GM23338 (cell line): ENCODE data around the gene JARID2. TPM values are rescaled to one million over a fixed set of nuclear protein-coding genes. Genes with fewer than 3 reads are reported as not detected.

Experiments
- ATAC-seq: fragments of 200-7000 bp; cut with Tn5 transposase; 3 replicates; pipeline ENCODE4 v1.9.1; 2020
- DNase-seq: peaks from one replicate; pipeline ENCODE4 v3.0.0-alpha.2; 2015; ENCODE audit warnings: low spot score
- H2AFZ ChIP-seq: fragments of 200-600 bp; sonication (generic); 2 replicates; pipeline ENCODE4 v1.8.0; 2016; ENCODE audit warnings: antibody characterized with exemption, mild to moderate bottlenecking, moderate library complexity
- H3F3A ChIP-seq: fragments of 200-600 bp; sonication (generic); replicated peaks from 2 replicates; pipeline ENCODE4 v1.8.0; 2017; ENCODE audit warnings: antibody characterized with exemption, mixed run types, low read depth
- H3K27ac ChIP-seq: fragments of 200-600 bp; sonication (generic); 2 replicates; pipeline ENCODE4 v1.6.1; 2016; ENCODE audit warnings: low read depth
- H3K27me3 ChIP-seq: fragments of 200-600 bp; sonication (generic); 2 replicates; pipeline ENCODE4 v1.8.0; 2016; ENCODE audit warnings: mild to moderate bottlenecking, mixed run types, moderate library complexity; ENCODE audit not compliant: insufficient read depth
- H3K36me3 ChIP-seq: fragments of 200-600 bp; sonication (generic); 2 replicates; pipeline ENCODE4 v1.8.0; 2016; ENCODE audit warnings: mild to moderate bottlenecking; ENCODE audit not compliant: insufficient read depth
- H3K4me1 ChIP-seq: fragments of 200-600 bp; sonication (generic); 2 replicates; pipeline ENCODE4 v1.8.0; 2016; ENCODE audit warnings: mild to moderate bottlenecking, moderate library complexity; ENCODE audit not compliant: insufficient read depth
- H3K4me2 ChIP-seq: fragments of 200-600 bp; sonication (generic); 2 replicates; pipeline ENCODE4 v1.7.1; 2017; ENCODE audit warnings: mixed run types
- H3K4me3 ChIP-seq: fragments of 200-600 bp; sonication (generic); 2 replicates; pipeline ENCODE4 v1.6.1; 2016; ENCODE audit warnings: mixed run types
- H3K79me2 ChIP-seq: fragments of 200-600 bp; sonication (generic); replicated peaks from 2 replicates; pipeline ENCODE4 v1.8.0; 2017; ENCODE audit warnings: mild to moderate bottlenecking; ENCODE audit not compliant: insufficient read depth
- H3K9me2 ChIP-seq: fragments of 200-600 bp; sonication (generic); 2 replicates; pipeline ENCODE4 v1.8.0; 2017; ENCODE audit not compliant: insufficient read depth
- H4K20me1 ChIP-seq: fragments of 200-600 bp; sonication (generic); replicated peaks from 2 replicates; pipeline ENCODE4 v1.8.0; 2017; ENCODE audit warnings: mild to moderate bottlenecking; ENCODE audit not compliant: insufficient read depth
- H3K27ac Mint-ChIP-seq: 2 replicates; pipeline ENCODE4 v1.8.0; 2020; ENCODE audit warnings: inconsistent platforms, mild to moderate bottlenecking, moderate library complexity, mixed read lengths
- H3K27me3 Mint-ChIP-seq: 3 replicates; pipeline ENCODE4 v1.8.0; 2022; ENCODE audit warnings: low read depth, mild to moderate bottlenecking, moderate library complexity, mixed read lengths, inconsistent platforms; ENCODE audit not compliant: insufficient read depth, poor library complexity
- H3K36me3 Mint-ChIP-seq: 3 replicates; pipeline ENCODE4 v1.8.0; 2021; ENCODE audit warnings: low read depth, mild to moderate bottlenecking, inconsistent platforms, moderate library complexity, mixed read lengths
- H3K4me1 Mint-ChIP-seq: 3 replicates; pipeline ENCODE4 v1.8.0; 2020; ENCODE audit warnings: mild to moderate bottlenecking, inconsistent platforms, mixed read lengths
- H3K4me3 Mint-ChIP-seq: 3 replicates; pipeline ENCODE4 v1.8.0; 2021; ENCODE audit warnings: moderate library complexity, mild to moderate bottlenecking, inconsistent platforms, mixed read lengths
- H3K9me3 Mint-ChIP-seq: 3 replicates; pipeline ENCODE4 v1.8.0; 2020; ENCODE audit warnings: moderate library complexity, mild to moderate bottlenecking, inconsistent platforms, mixed read lengths
- CREB1 ChIP-seq: fragments of 250-450 bp; sonication (Bioruptor Pico); IDR thresholded peaks from 2 replicates; pipeline ENCODE4 v1.5.0; 2020; ENCODE audit warnings: low read depth, mild to moderate bottlenecking, moderate library complexity
- EZH2 ChIP-seq: fragments of 200-600 bp; sonication (generic); IDR thresholded peaks from one replicate; pipeline ENCODE4 v1.8.0; 2017; ENCODE audit warnings: antibody characterized with exemption, mild to moderate bottlenecking, low read depth; ENCODE audit not compliant: unreplicated experiment
- EZH2phosphoT487 ChIP-seq: fragments of 200-600 bp; sonication (generic); IDR thresholded peaks from one replicate; pipeline ENCODE4 v1.8.1; 2018; ENCODE audit warnings: antibody characterized with exemption; ENCODE audit not compliant: unreplicated experiment
- JUNB ChIP-seq: IDR thresholded peaks from one replicate; pipeline ENCODE4 v1.6.1; 2016; ENCODE audit warnings: antibody characterized with exemption; ENCODE audit not compliant: unreplicated experiment
- NANOG ChIP-seq: IDR thresholded peaks from 2 replicates; pipeline ENCODE4 v1.6.1; 2016; ENCODE audit warnings: antibody characterized with exemption, borderline replicate concordance
- POLR2AphosphoS5 ChIP-seq: IDR thresholded peaks from 2 replicates; pipeline ENCODE4 v1.6.1; 2016; ENCODE audit warnings: antibody characterized with exemption, low read depth
- STAT1 ChIP-seq: IDR thresholded peaks from one replicate; pipeline ENCODE4 v1.6.1; 2016; ENCODE audit warnings: antibody characterized with exemption; ENCODE audit not compliant: unreplicated experiment
- ZNF114 ChIP-seq: fragments of 250-450 bp; sonication (Bioruptor Pico); IDR thresholded peaks from 2 replicates; pipeline ENCODE4 v1.5.0; 2020; ENCODE audit warnings: mild to moderate bottlenecking, moderate library complexity
- ZNF331 ChIP-seq: fragments of 250-450 bp; sonication (Bioruptor Pico); IDR thresholded peaks from 2 replicates; pipeline ENCODE4 v1.5.0; 2020; ENCODE audit warnings: low read depth, mild to moderate bottlenecking, moderate library complexity
- polyA plus RNA-seq: library from polyadenylated mRNA; unstranded; fragments of >200 nt; fragmentation: Nextera tagmentation; extraction: Ambion mirVana; gene quantifications from 2 replicates; pipeline ENCODE4 v1.2.1, GENCODE V29; 2016
- total RNA-seq: library from RNA; depleted of rRNA; stranded (reverse); fragments of >200 nt; shearing (Covaris generic); gene quantifications from 2 replicates; pipeline ENCODE4 v1.2.3, GENCODE V29; 2014
- TF ChIP-seq, protein P1 (sequence below): IDR thresholded peaks from 2 replicates; pipeline ENCODE4 v1.6.1; 2016; ENCODE audit warnings: antibody characterized with exemption
- TF ChIP-seq, protein P2 (sequence below): fragments of 250-450 bp; sonication (Bioruptor Pico); IDR thresholded peaks from 2 replicates; pipeline ENCODE4 v1.5.0; 2020; ENCODE audit warnings: mild to moderate bottlenecking, moderate library complexity
- TF ChIP-seq, protein P3 (sequence below), 2 experiments: fragments of 200-600 bp in 1 of 2; sonication (generic) in 1 of 2; conservative IDR thresholded peaks; 2 replicates each; pipeline versions ENCODE4 v1.5.1 to v1.6.1; 2016 to 2017; ENCODE audit warnings: antibody characterized with exemption in 2 of 2, low read depth in 2 of 2, mild to moderate bottlenecking in 2 of 2, moderate library complexity in 1 of 2
- TF ChIP-seq, protein P4 (sequence below): IDR thresholded peaks from one replicate; pipeline ENCODE4 v1.6.1; 2018; ENCODE audit warnings: antibody characterized with exemption; ENCODE audit not compliant: unreplicated experiment

JARID2 gene
- total and polyA plus RNA-seq, 2 experiments from 2014 or later, result 92.8 to 196 TPM

DNA sequence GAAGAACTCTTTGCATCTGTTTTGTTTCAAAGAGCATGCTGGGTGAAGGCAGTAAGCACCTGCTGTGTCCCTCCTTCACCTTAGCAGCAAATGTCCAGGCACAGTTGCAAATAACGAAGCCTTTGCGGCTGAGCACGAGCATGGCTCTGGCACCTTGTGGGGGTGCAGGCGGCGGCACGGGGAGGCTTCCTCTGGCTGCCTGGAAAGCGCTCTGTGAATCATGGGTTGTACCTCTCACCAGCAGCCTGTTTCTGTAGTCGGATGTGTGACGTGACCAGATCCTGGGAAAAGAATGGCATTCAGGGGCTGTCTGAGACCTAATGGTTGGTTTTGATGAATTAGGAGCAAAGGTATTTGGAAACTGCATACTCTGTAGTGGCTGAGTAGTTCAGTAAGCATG lies 272.2 kb downstream of the JARID2 start:
- Mint-ChIP-seq H3K27ac (no peak overlapping the region), H3K36me3 (peaks cover 100% of the 10 kb centered on the region), H3K9me3 (peaks cover 8% of the 10 kb centered on the region; the same call in 2 of the 3 replicates), H3K4me1 (peaks cover 29% of the 10 kb centered on the region), H3K27me3 (peaks cover 76% of the 10 kb centered on the region), H3K4me3 (no peak overlapping the region)
- no peak overlapping the region for H3K4me2 ChIP-seq
- peaks cover 30% of the 10 kb centered on the region for H3K79me2 ChIP-seq
- TF ChIP-seq, protein P1, sequence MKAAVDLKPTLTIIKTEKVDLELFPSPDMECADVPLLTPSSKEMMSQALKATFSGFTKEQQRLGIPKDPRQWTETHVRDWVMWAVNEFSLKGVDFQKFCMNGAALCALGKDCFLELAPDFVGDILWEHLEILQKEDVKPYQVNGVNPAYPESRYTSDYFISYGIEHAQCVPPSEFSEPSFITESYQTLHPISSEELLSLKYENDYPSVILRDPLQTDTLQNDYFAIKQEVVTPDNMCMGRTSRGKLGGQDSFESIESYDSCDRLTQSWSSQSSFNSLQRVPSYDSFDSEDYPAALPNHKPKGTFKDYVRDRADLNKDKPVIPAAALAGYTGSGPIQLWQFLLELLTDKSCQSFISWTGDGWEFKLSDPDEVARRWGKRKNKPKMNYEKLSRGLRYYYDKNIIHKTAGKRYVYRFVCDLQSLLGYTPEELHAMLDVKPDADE, result no peak
- TF ChIP-seq JUNB (no peak), EZH2phosphoT487 (no peak), EZH2 (no peak), POLR2AphosphoS5 (no peak), ZNF114 (CRISPR knock-in tag) (no peak), NANOG (no peak), STAT1 (no peak), CREB1 (CRISPR knock-in tag) (no peak), ZNF331 (no peak)
- TF ChIP-seq, protein P2, sequence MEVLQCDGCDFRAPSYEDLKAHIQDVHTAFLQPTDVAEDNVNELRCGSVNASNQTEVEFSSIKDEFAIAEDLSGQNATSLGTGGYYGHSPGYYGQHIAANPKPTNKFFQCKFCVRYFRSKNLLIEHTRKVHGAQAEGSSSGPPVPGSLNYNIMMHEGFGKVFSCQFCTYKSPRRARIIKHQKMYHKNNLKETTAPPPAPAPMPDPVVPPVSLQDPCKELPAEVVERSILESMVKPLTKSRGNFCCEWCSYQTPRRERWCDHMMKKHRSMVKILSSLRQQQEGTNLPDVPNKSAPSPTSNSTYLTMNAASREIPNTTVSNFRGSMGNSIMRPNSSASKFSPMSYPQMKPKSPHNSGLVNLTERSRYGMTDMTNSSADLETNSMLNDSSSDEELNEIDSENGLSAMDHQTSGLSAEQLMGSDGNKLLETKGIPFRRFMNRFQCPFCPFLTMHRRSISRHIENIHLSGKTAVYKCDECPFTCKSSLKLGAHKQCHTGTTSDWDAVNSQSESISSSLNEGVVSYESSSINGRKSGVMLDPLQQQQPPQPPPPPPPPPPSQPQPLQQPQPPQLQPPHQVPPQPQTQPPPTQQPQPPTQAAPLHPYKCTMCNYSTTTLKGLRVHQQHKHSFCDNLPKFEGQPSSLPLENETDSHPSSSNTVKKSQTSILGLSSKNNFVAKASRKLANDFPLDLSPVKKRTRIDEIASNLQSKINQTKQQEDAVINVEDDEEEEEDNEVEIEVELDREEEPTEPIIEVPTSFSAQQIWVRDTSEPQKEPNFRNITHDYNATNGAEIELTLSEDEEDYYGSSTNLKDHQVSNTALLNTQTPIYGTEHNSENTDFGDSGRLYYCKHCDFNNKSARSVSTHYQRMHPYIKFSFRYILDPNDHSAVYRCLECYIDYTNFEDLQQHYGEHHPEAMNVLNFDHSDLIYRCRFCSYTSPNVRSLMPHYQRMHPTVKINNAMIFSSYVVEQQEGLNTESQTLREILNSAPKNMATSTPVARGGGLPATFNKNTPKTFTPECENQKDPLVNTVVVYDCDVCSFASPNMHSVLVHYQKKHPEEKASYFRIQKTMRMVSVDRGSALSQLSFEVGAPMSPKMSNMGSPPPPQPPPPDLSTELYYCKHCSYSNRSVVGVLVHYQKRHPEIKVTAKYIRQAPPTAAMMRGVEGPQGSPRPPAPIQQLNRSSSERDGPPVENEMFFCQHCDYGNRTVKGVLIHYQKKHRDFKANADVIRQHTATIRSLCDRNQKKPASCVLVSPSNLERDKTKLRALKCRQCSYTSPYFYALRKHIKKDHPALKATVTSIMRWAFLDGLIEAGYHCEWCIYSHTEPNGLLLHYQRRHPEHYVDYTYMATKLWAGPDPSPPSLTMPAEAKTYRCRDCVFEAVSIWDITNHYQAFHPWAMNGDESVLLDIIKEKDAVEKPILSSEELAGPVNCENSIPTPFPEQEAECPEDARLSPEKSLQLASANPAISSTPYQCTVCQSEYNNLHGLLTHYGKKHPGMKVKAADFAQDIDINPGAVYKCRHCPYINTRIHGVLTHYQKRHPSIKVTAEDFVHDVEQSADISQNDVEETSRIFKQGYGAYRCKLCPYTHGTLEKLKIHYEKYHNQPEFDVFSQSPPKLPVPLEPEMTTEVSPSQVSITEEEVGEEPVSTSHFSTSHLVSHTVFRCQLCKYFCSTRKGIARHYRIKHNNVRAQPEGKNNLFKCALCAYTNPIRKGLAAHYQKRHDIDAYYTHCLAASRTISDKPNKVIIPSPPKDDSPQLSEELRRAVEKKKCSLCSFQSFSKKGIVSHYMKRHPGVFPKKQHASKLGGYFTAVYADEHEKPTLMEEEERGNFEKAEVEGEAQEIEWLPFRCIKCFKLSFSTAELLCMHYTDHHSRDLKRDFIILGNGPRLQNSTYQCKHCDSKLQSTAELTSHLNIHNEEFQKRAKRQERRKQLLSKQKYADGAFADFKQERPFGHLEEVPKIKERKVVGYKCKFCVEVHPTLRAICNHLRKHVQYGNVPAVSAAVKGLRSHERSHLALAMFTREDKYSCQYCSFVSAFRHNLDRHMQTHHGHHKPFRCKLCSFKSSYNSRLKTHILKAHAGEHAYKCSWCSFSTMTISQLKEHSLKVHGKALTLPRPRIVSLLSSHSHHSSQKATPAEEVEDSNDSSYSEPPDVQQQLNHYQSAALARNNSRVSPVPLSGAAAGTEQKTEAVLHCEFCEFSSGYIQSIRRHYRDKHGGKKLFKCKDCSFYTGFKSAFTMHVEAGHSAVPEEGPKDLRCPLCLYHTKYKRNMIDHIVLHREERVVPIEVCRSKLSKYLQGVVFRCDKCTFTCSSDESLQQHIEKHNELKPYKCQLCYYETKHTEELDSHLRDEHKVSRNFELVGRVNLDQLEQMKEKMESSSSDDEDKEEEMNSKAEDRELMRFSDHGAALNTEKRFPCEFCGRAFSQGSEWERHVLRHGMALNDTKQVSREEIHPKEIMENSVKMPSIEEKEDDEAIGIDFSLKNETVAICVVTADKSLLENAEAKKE (CRISPR knock-in tag), result no peak
- TF ChIP-seq, protein P3, sequence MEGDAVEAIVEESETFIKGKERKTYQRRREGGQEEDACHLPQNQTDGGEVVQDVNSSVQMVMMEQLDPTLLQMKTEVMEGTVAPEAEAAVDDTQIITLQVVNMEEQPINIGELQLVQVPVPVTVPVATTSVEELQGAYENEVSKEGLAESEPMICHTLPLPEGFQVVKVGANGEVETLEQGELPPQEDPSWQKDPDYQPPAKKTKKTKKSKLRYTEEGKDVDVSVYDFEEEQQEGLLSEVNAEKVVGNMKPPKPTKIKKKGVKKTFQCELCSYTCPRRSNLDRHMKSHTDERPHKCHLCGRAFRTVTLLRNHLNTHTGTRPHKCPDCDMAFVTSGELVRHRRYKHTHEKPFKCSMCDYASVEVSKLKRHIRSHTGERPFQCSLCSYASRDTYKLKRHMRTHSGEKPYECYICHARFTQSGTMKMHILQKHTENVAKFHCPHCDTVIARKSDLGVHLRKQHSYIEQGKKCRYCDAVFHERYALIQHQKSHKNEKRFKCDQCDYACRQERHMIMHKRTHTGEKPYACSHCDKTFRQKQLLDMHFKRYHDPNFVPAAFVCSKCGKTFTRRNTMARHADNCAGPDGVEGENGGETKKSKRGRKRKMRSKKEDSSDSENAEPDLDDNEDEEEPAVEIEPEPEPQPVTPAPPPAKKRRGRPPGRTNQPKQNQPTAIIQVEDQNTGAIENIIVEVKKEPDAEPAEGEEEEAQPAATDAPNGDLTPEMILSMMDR (conservative IDR thresholded peaks at IDR 0.05; ENCODE audit: low read depth in 2 of 2), result no peak
- TF ChIP-seq, protein P4, sequence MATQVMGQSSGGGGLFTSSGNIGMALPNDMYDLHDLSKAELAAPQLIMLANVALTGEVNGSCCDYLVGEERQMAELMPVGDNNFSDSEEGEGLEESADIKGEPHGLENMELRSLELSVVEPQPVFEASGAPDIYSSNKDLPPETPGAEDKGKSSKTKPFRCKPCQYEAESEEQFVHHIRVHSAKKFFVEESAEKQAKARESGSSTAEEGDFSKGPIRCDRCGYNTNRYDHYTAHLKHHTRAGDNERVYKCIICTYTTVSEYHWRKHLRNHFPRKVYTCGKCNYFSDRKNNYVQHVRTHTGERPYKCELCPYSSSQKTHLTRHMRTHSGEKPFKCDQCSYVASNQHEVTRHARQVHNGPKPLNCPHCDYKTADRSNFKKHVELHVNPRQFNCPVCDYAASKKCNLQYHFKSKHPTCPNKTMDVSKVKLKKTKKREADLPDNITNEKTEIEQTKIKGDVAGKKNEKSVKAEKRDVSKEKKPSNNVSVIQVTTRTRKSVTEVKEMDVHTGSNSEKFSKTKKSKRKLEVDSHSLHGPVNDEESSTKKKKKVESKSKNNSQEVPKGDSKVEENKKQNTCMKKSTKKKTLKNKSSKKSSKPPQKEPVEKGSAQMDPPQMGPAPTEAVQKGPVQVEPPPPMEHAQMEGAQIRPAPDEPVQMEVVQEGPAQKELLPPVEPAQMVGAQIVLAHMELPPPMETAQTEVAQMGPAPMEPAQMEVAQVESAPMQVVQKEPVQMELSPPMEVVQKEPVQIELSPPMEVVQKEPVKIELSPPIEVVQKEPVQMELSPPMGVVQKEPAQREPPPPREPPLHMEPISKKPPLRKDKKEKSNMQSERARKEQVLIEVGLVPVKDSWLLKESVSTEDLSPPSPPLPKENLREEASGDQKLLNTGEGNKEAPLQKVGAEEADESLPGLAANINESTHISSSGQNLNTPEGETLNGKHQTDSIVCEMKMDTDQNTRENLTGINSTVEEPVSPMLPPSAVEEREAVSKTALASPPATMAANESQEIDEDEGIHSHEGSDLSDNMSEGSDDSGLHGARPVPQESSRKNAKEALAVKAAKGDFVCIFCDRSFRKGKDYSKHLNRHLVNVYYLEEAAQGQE, result no peak
- peaks cover 71% of the 10 kb centered on the region for H3K36me3 ChIP-seq
- H3K27ac ChIP-seq, result peak overlapping the region; percentile 51
- peaks cover 9% of the 10 kb centered on the region; the same call in 1 of the 2 replicates for H3K4me1 ChIP-seq
- peaks cover 71% of the 10 kb centered on the region for H3F3A ChIP-seq
- DNase-seq, result no peak
- no peaks in the 10 kb centered on the region for H3K9me2 ChIP-seq
- no peak for ATAC-seq
- peaks cover 53% of the 10 kb centered on the region for H4K20me1 ChIP-seq
- H3K4me3 ChIP-seq, result no peak overlapping the region
- H2AFZ ChIP-seq, result no peak overlapping the region
- H3K27me3 ChIP-seq, result no peaks in the 10 kb centered on the region
